Posterior cingulate gyrus (tissue), 11 donors: ENCODE measurements around the gene TMEM222.
A peak's percentile ranks its signal among the peaks of the same experiment; 100 is the strongest.

Experiments used
- DNase-seq, 10 donors: peaks; one replicate each; pipeline versions ENCODE4 v3.0.0 to v3.0.0-alpha.2; 2020 to 2021; ENCODE audit warnings: mixed read lengths in 3 of 10
- intact Hi-C: fragments of 100-400 bp; cut with DNase I; formaldehyde crosslinking; loops from one replicate; pipeline ENCODE4 v1.15.1; 2023

Gene TMEM222

GRCh38 chr1:27353629-27354028 is 31.7 kb downstream of the TMEM222 start:
- no peak for DNase-seq
- intact Hi-C loops, result no loop called here

GRCh38 chr1:27355683-27356082 is 33.7 kb downstream of the TMEM222 start:
- DNase-seq, result no peak
- intact Hi-C loops, result no loop called here

DNA sequence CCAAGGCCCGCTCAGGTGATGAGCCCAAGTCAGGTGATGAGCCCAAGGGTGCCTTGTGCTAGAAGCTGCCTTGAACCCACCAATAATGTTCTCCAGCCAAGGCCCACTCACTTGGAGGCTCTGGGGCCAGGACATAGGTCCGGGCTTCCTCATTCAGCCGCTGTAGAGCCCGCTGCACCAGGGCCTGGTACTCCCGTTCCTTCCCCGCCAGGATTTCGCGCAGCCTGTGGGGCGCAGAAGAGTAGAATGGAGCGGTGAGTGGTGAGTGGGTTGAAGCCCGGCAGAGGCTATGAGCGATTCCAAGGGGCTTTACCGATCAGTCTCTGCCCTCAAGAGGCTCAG is 34.3 kb downstream of the TMEM222 start:
- intact Hi-C loops, result no loop called here
- no peak for DNase-seq

DNA sequence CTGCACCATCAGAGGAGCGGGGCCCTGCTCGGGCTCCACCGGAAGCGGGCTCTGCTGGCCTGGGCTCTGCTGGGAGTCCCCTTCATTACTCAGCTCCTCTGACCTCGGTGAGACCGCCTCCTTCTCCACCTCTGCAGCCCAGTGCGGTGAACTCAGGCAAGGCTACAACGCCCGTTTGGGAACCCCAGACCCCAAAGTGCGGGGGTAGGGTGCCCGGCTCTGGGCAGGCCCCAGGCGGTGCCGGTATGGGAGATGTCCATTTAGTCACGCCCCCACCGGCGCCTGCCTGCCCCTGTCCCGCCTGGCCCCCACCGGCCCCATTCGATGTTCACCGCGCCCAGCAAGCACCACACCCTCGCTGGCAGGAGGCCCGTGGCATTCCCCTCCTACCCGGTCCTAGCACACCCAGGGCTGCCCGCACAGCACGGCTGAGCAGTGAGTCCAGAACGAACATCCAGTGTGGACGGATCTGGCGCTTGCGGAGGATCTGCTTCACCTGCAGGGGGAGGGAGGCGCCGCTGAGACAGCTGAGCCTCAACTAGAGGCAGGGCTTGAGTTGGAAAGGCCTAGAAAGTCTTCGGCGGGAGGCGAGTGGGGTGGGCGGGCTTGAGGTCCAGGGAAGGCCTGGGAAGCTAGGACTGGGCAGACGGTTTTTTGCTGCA is 34.8 kb downstream of the TMEM222 start:
- intact Hi-C loops, result no loop called here
- no peak for DNase-seq

DNA sequence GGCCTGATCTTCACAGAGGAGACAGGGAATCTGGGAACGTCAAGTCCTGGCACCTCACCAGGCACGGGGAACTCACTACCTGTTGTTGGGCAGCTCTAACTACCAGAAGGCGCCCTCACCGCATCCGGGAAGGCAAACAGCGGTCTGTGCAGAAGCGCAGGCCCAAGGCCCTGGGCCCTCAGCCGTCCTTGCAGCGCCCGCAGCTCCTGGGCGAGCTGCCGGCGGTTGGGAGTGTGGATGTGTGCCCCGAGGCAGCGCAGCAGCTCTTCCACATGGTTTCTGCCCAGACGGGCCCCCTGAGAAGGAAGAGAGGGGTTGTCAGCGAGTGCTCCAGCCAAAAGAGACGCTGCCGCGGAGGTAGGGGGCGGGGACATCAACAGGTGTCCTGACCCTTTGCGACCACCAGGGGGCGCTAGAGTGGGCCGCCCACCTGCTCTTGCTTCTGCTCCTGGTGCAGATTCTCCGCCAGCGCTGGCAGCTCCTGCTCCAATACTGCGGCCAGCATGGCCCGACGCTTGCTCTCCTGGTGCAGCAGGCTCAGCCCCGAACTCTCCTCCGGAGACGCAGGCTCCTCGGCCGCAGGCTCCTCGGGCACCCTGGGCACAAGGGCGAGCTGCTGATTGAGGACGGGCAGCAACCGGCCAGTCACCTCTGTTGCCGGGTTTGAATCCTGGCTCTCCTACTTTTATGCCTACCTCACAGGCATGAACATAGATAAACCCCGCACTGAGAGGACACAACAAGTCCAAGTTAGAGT is 35.5 kb downstream of the TMEM222 start:
- peak in 8 of 10 donors; percentile 46 to 95 (median 64) for DNase-seq
- intact Hi-C loops, result no loop called here

DNA sequence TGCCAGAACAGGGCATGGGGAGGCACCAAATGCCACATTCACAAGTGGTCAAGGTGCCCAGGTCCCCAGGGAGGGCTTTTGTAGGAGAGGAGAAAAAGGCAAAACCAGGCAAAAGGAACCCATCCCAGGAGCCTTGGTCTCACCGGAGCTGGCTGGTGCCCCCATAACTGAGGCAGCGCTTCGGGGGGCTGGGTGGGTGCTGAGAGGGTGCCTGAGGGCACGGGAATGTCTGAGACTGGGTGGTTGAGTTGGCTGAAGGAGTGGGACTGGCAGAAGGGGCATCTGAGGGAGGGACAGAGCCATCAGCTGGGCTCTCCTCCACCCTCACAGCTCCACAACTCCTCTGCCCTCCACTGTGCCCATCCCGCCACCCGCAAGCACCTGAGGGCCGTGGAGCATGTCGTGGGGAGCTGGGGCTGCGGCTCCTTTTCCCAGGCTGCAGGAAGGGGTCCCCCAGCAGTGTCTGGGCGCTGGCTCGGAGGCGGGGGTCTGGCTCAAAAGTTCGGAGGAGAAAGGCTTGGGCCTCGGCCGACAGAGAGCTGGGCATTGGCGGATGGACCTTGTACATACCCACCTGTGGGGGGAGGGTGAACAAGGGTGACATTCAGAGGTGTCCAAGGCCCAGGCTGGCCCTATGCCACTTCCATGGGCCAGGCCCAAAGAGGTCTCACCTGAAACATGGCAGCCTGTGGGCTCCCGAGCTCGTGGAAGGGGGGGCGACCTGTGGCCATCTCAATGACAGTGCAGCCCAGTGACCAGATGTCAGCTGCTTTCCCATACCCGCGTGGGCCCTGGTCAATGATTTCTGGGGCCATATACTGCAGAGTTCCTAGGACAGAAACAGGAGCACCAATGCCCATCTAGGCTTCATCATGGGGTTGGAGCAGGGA is 36.3 kb downstream of the TMEM222 start:
- intact Hi-C loops, result no loop called here
- peak in 1 of 10 donors; percentile 76 for DNase-seq

DNA sequence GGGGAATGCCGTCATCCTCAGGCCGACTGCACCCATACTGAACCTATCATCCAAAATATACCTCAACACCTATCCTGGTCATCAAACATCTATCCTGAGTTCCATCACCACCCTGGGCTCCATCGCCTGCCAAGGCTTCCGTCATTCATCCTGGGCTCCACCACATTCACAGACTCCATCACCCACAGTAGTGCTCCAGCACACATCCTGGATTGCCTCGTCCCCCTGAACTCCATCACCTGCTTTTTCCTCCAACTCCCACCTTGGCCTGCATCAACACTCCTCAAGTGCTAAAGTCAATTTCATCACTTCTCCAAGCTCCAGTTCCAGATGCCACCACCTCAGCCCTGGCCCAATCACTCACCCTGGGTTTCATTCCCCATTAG is 37.0 kb downstream of the TMEM222 start:
- intact Hi-C loops, result no loop called here
- no peak for DNase-seq

DNA sequence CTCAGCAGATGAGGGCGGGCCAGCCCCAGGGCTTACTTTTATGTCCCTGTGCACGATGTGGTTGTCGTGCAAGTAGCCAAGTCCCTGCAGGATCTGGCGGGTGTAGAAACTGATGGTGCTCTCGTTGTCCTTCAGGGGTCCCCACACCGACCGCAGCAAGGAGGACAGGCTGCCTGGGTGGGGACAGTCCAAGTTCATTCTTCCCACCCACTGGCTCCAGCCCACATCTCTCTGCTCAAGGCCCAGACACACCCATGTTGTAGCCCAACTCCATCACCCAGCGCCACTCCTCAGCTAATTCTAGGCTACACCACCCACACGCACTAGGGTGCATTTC is 37.8 kb downstream of the TMEM222 start:
- no peak for DNase-seq
- intact Hi-C loops, result no loop called here

GRCh38 chr1:27360159-27361043 is 38.4 kb downstream of the TMEM222 start:
- peak in 1 of 10 donors; percentile 60 for DNase-seq
- intact Hi-C loops, result no loop called here

GRCh38 chr1:27361044-27361402 is 39.1 kb downstream of the TMEM222 start:
- intact Hi-C loops, result no loop called here
- DNase-seq, result no peak

- intact Hi-C loops, result no loop called here
- DNase-seq, result no peak
Observed at GRCh38 chr1:27361553-27361952, 39.6 kb downstream of the TMEM222 start.

- intact Hi-C loops, result loop anchor here (1.0 kb wide), 1 partner anchor 26 kb away; no protein-coding TSS in a partner anchor
- DNase-seq, result peak in 1 of 10 donors; percentile 57
Observed at GRCh38 chr1:27363766-27364695, 42.1 kb downstream of the TMEM222 start.

GRCh38 chr1:27364696-27365371 is 42.9 kb downstream of the TMEM222 start:
- intact Hi-C loops, result no loop called here
- peak in 2 of 10 donors; percentile 57 to 58 for DNase-seq

DNA sequence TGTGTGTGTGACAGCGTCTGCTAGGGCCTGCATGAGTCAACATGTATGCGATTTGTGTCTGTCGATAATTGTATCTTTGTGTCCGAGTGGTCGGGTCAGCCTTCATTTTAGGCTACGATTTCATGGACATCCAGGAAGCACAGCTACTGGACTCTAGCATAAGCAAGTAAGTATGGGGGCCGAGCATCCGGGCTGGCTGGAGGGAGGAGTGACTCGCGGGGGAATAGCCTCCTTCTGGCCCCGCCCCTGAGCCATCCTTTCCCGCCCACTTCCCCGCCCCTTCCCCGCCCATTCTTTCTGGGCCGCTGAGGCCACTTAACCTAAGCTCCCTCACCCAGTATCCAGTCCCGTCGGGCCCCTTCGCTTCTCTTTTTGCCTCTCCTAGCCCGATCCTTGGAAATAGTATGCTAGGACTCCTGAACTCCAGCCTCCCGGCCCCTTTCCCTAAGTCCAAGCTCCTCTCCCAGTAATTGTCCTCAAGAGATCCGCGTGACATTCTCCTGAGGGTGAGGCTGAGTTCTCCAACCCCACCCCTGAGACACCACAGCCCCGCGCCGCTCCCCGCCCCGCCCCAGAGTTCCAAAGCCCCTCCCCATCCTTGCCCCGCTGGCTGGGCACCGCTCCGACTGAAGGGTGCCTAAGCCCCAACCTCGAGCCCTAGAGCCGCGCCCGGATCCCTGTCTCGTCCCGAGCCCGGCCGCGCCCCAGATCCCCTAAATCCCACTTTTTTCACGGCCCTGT is 43.6 kb downstream of the TMEM222 start:
- DNase-seq, result peak; percentile 70 to 98 (median 82)
- intact Hi-C loops, result no loop called here

DNA sequence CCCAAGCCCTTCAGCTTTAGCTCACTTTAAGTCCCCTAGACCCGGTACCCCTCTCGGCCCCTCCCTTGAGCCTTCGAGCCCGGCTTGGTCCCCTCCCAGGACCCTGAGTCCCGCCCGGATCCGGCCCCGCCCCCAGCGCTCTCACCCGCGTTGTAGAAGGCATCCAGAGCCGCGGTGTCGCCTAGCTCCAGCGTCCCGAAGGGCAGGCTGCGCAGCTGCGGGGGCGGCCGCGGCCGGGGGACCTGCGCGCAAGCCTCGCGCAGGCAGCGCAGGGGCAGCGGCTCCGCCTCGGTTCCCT is 44.1 kb downstream of the TMEM222 start:
- peak; percentile 35 to 94 (median 53) for DNase-seq
- intact Hi-C loops, result no loop called here

DNA sequence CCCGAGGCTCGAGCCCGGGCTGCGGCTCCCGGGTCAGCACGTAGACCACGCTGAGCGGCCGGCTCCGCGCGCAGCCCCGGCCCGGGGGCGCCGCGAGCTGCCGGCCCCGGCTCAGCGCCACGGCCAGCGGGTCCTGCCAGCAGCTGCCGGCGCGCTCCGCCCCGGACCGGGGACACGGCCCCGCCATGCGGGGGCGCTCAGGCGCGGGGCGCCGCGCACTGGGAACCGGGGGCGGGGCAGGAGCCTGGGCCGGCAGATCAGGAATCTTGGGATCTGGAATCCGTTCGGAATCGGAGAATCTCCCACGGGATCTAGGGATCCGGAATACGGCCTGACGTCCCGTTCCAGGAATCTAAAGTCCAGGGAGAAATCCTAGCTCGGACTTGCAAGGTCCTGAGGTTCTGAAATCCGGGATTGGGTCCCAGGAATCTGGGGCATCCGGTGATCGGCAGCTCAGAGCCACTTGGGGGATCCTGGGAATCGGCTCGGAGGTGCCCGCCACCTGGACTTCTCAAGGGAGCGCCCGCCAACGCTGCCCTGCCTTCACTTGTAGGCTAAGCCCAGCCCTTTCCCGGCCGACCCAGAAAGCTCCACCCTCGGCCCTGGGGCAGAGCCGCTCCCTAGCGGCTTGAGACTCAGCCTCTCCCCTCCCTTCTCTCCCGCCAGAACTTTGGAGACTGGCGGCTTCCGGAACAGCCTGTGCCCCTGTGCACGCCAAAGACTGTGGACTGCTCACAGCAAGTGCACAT is 44.6 kb downstream of the TMEM222 start, which contains the start of gene MAP3K6:
Gene MAP3K6, minus strand, starts transcription at position 551 of the 749 bp plus-strand sequence. Its CDS starts 364 bp downstream, at position 187.
- DNase-seq, result peak in 9 of 10 donors; percentile 29 to 95 (median 64)
- intact Hi-C loops, result no loop called here

GRCh38 chr1:27367160-27367650 is 45.2 kb downstream of the TMEM222 start:
- peak in 1 of 10 donors; percentile 75 for DNase-seq
- intact Hi-C loops, result no loop called here
